Fibroblast of skin of back (primary cell): ENCODE measurements around the gene MAFB.

Experiments used
- DNase-seq: peaks from one replicate; pipeline ENCODE4 v3.0.0-alpha.2; 2013

The MAFB gene

DNA sequence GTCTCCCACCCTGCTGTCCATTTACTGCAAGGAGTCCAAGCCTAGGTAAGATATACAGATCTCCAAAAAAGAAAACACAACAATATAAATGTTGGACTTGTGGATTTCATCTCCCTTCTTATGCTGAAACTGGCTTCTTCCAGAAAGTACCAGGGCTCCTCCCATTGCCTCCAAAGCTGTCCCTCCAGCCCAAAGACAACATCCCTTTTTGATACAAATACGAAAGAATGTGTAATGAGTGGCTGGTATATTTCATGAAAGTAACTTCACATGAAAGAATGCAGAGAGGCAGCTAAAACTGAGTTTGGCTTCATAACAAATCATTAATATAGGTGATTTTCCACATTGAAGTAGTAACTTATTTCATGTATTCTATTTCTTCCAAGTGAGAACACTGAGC is 7.9 kb downstream of the MAFB start:
- no peak for DNase-seq

DNA sequence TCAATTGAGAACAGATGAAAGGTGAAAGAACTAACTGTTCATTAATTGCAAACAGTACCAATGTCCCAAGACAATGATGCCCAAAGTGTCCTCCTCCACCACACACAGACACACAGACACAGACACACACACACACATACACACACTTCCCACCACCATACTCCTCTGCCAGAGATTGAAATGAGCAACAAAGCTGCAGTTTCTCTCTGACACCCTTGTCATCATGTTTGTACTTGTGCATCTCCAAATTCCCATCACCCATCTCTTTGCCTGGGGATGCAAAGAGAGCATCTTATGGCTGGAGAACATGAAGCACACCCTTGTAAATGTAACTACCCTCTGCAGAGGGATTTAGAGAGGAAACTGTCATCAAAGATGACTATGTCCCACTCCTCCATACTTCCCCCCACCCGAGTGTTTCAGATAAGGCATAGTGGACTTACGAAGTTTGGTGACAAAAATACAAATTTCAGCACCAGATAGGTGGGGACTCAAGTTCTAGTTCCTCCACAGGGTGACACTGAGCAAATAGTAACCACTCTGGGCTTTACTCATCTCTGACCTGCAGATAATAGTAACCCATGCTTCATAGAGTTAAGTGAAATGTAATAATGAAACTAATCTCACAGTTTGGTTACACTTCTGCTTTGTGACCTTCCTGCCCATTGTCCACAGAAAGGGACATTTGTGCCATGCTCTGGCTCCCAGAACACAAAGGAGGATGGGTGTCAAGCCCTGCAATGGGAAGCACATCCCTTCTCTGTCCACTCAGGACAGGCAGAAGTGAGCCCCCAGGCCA is 8.7 kb downstream of the MAFB start:
- no peak for DNase-seq

DNA sequence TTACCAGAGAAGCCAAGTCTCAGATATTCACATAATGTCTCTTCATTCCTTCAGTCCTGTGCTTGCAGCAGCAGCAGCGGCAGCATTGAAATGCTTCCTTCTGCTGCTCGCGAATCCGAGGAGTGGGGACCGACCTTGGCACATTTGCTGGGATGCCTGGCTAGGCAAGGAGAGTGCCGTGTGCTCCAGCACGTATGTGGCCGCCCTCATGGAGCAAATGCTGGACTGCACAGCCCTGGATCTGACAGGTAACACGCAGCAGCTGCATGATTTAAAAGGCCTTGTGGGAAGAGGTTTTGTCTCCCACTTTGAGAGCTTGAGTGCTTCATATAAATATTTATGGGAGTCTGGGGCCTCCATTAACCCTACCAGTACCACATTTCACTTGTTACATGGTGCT is 9.9 kb downstream of the MAFB start:
- no peak for DNase-seq

DNA sequence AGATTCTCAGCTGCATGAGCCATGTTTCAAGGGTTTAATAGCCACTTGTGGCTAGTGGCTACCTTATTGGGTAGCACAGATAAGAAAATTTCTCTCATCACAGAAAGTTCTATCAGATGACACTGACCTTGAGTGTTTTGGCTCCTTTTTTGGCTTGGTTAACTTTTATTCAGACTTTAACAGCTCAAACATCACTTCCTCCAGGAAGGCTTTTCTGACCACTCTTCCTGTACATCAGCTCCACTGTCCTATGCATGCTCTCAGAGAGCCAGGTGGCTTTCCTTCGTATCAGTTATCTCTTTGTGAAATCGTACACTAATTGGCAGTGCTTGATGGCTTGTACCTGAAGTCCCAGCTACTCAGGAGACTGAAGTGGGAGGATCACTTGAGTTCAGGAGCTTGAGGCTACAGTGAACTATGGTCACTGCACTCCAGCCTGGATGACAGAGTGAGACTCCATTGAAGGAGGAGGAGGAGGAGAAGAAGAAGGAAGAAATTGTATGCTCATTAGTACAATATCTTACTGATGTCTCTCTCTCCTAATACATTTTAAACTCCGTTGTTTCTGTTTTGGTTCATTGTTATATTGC is 10.7 kb downstream of the MAFB start:
- no peak for DNase-seq

DNA sequence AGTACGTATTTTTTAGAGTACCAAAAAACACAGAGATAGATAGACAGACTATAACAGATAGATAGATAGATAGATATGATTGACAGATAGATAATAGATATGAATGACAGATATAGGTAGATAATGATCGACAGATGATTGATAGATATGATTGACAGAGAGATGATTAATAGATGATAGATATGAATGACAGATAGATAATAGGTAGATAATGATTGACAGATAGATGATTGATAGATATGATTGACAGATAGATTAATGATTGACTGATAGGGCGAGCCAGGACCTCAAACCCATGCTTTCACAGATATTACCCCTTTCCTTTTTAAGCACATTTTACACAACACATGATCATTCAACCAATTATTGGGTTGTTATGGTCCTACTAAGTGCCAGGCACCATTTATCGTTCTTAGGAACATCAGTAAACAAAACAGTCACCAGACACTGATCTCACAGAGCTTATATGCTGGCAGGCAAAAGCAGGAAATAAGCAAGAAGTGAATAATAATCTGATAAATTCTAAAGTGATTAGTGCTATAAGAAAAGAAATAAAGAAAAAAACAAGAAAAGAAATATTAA is 11.6 kb downstream of the MAFB start:
- DNase-seq: no peak

DNA sequence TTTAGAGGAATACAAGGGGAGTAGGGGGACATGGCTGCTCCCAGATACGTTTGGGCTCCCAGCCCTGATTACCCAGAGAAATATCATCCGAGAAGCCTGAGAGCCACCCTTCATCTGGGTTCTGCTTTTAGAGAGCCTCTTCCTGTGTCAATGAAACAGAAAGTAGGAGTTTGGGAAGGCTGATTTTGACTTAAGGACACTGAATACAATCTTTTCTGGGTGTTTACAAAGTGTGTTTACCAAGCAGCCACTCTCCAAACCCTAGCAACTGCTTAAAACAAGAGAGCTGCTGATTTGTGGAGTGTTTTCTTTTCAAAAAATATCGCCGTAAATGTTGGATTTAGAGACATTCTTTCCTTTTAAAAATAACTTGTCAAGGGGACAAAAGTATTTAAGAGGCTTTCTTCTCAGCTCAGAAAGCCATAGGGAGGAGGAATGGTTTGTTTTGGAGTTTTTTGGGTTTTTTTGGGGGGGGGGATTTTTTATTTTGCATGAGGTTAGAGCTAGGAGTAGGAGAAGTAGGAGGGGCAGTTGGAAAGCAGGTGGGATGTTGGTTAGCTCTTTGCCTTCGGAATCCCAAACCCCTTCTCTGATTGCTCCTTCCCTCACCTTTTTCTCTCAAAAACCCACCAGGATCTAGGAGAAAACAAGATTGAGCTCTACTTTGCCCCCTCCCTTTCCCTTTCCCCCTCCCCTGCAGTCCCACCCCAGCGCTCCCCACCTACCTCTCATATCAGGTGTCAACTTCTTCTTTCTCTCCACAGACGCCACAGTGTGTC is 12.4 kb downstream of the MAFB start:
- DNase-seq: no peak

DNA sequence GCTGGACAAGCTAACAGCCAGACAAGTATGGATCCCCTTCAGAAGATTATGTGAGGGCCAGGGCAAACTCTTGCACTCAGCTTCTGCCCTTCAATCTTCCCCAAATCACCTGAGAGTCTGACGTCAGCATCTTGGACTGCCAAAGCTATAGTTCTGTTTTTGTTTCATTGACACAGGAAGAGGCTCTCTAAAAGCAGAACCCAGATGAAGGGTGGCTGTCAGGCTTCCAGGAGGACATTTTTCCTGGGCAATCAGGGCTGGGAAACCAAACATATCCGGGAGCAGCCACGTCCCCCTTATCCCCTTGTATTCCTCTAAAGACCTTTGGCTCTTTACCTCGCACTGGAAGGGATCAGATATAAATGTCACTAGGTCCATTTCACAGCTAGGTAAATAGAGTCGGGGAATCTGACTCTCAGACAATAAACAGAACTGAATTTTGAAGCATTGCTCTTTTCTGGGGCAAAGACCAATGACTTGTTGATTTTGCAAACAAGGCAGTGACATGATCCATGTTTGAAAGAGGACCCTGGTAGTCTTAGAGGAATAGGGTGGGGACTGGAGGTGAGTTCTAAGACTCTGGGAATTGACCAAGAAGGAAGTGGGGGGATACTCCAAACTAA is 13.3 kb downstream of the MAFB start:
- no peak for DNase-seq

DNA sequence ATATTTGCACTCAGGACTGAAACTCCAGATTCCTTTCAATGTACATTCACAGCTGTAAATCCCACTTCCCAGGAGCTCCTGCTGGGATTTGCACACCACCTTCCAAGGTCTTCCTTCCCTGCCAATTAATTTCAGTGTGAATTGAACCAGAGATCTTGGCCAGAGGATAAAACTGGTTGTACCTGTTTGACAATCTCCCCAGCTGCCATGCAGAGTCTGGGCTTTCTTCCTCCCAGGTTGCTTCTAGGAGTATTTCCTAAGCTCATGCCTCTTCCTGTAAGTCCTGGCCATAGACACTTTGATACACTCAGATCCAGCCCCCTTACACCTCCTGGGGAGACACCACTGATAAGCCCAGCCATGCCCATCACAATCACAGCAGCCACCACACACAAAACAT is 15.6 kb downstream of the MAFB start:
- DNase-seq: no peak

DNA sequence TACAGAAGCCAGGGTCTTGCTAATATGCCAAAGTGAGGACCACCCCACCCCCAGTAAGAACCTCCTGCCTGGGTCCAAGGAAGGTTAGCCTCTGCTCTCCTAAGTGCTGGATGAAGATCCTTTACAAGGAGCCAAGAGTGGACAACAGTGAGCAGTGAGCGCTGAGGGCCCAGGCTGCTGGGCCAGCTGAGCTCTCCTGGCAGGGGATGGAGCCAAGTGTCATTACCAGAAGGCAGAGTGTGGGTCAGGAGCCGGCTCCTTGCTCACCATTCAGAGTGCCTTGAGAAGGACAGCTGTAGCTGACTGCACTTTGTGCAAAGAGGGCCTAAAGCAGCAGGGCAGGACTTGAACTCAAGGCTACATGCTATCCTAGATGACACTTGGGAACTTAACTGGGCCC is 16.9 kb downstream of the MAFB start:
- no peak for DNase-seq

DNA sequence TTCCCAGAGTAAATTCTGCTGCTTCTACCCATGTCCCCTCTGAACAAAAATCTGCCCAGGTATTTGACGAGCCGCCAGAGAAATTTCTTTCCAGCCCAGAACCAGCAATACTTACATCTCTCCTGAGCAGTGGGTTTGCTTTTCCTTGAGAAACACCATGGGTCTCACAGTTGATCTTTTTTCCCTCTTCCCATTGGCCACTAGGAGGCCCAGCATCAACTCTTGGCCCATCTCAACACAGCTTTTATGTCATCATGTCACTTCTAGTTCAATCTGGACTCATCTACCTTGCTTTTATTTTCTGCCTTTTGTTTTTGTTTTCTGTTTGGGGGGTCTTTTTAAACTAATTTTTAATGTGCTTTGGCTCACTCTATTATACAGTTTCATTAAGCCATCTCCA is 18.8 kb downstream of the MAFB start:
- DNase-seq: no peak

DNA sequence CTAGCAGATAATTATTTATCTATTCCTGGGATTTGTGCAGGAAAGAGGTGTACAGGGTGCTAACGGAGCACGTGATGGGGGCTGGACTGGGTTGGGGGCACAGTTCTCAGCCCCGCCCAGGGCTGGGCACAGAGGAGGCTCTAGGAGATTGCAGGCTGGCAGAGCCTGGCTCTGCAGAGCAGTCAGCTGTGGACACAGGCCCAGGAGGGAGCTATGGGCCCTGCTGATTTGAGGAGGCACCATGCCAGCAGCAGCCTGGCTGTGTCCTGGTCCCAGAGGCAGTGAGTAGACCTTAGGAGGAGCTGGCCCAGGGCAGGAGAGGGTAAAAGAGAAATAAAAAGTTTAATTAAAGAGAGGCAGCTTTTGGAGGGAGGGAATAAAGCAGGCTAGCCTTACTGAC is 19.3 kb downstream of the MAFB start:
- DNase-seq: no peak

DNA sequence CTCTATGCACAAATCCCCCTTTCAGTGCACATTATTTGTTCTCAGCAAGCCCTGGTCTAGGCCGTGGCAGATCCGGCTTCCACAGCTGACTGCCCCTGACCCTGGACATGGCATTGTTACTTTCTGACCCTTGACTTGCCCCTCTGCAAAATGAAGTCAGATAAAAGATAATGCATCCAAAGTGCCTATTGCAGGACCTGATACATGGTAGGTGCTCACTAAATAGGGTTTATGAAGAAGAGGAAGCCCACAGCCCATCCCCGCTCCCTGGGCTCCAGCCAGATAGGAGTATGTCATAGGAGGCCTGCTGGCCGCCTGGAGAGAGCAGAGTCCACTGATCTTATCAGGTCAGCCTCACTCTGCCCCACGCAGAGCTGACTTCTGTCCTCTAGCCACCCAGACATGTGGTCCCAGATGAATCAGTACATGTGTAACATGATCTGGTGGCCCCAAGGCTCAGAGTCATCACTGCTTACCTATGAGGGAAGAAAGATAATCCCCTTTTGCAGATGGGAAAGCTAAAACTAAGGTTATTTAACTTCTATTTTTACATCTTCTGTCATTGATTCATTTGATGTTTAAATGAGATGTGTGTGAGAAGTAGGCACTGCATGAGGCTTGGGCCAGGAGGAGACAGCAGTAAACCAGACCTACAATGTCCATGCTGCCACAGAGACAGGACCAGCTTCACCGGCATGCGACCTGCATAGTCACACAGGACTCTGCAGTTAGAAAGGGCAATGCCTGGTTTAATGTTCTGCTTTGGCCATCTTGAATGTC is 20.4 kb downstream of the MAFB start:
- DNase-seq: peak; percentile 38

DNA sequence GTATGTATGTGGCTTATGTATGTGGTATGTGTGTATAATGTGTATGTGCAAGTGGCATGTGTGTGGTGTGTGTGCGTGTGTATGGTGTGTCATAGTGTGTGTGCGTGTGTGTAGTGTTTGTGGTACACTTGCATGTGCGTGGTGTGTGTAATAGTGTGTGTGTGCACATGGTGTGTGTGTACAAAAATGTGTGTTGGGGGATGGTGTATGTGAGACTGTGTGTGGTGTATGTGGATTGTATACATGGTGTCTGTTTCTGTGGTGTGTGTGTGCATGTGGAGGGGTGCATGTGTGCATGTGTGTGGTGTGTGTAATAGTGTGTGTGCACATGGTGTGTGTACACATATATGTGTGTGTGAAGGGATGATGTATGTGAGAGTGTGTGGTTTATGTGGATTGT is 21.5 kb downstream of the MAFB start:
- DNase-seq: no peak

DNA sequence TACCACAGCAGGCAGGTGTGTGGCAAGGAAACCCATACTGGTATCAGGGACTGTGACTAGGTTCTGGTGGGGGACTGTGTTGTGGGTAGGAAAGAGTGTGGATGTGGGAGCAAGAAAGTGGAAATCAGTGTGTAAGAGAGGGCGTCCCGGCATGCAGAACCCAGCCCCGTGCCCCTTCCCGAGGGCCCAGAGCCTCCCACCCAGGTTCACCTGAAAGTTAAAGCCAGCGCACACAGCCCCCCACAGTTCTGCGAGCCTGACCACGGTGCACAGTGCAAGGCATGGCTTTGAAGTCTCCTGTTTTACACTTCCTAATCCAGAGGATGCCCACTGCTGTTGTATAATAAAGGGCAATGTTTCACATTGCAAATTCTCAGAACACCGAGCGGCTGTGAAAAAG is 22.7 kb downstream of the MAFB start:
- DNase-seq: no peak

DNA sequence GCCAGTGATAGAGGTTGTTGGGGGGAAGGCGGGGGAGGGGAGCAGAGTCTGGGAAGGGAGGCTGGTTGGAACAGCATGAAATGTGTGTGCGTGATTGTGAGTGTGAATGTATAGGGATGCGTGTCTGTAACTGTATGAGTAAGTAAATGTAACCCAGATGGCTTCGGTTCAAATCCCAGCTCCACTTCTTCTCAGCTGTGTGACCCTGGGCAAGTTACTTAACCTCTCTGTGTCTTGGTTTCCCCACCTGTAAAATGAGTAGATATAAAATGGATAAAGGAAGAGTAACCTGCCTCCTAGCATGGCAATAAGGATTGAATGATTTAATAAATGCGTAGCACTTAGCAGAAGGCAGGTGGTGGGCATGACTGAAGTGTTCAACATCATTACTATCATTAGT is 24.1 kb downstream of the MAFB start:
- no peak for DNase-seq

DNA sequence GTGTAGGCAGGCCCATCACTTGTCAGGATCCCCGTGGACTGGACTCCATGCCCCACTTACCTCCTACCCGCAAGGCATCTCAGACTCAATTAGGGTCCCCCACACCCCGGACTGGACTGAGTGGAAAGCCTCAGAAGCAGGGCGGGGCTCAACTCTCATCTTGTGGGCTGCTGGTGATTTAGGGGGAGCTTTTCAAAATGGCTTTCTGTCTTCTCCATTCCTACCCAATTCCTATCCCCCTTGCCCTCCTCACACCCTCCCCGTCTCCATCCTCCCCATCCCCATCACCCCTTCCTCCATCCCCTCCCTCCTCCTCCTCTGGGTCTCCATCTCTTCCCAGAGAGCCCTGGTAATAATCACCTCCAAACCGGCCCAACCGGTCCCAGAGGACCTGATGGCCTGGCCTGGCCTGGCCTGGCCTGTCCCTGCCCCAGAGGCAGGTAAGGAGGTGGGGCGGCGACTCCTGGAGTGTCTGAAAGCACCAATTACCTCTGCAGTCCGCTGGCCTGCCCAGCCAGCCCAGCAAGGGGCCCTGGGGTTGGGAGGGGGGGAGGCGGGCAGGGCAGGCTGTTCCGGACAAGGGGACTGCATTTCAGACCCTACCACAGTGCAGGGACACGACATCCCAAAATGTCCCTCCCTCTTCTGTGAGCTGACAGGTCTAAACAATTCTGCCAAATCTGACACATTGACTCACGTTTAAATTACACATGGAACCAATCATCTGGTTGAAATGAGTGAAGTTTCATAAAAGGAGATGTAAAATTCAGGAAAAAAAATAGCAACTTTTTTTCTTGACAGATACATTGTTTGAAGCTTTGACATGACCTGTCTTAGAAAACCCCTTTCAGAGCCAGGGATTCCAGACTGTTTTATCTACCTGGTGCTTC is 24.8 kb downstream of the MAFB start:
- DNase-seq: no peak

DNA sequence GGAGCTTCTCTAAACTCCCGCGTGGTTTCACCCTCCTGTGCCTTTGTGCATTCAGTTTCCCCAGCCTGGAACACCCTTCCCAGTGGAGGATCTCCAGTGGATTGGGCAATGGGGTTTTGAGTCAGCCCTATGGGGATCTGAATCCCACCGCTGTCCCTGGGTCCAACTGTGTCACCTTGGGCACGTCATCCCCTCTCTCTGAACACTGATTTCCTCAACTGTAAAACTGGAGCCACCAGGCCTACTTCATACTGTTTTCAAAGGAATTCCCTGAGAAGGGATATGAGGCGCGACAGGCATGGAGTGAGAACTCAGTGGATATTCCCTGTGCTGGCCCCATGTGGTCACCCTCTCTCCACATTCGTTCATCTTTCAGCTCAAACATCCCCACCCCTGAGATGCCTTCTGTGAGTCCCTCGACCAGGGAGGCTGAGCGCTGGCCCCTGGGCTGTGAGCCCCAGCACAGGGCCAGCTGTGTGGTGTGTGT is 25.7 kb downstream of the MAFB start:
- DNase-seq: no peak

DNA sequence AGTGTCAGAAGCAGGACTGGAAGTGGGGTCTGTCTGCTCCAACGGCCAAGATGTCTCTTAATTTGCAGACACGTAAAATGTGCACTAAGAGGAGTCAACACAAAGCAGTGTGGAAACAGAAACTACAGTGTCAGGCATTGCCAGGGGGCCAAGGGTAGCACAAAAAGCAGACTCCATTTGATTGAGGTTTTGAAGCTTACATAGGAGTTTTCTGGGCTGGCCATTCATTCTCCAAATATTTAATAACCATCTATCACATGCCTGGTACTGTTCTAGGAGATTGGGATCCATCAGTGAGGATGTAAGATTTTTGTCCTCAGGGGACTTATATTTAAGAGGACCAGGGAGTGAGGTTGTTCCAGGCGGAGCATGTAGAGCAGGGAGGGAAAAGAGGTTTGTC is 29.5 kb downstream of the MAFB start:
- no peak for DNase-seq

DNA sequence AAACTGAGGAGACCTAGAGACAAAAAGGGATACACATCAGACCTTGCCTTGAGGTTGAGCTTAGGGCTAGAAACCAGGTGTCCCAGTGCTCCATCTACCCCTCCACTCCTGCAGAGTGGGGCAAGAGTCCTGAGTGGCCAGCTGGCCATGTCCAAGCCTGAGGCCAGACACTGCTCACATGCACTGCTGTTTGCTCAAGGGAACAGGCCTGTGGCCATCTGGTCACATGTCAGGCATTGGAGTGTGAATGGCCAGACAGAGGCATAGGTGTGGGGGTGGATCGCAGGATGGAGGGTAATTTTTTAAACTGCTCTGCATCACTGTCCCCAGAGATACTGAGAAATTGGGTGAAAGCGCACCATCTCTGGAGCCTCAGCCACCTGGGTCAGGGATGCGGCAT is 30.5 kb downstream of the MAFB start:
- DNase-seq: no peak

DNA sequence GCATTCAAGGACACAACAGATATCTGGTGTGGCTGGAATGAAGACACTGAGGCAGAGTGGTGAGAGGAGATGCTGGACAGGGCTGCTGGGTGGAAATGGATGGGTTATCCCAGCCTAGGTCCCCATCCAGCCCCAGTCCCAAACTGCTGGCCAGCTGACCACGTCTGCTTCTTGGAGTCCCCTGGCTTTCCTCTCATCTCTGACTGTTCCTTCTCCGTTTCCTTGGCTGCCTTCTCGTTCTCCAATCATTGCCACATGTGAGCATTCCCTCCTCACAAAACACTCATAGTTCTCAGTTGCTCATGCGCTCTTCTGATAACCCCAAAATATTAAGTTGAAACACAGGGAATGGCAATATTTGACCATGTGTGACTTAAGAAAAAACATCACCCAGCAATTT is 31.5 kb downstream of the MAFB start:
- DNase-seq: no peak

DNA sequence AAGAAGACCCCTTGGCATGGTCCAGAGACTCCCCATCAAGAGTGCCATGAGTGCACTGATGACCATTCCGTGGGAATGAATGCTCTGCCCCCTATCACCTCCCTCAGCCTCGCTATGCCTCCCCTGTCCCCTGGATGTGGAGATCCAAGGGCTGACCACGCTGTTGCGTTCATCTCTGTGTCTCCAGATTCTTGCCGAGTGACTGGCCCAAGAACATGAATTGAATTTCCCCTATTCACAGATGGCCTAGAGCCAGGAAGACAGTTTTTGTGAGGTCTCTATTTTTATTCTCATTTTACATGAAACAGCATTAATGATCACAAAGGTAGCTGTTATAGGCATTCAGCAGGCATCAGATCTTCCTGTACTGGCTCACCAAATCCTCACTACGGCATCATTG is 33.6 kb downstream of the MAFB start:
- peak; percentile 54 for DNase-seq
